ENCODE data around the gene HECW1.
"Not testable (repeated sequence)": the region's sequence is repeated elsewhere in the genome, so short reads cannot be mapped to it uniquely, and the experiment has no call there.

HECW1 gene

DNA sequence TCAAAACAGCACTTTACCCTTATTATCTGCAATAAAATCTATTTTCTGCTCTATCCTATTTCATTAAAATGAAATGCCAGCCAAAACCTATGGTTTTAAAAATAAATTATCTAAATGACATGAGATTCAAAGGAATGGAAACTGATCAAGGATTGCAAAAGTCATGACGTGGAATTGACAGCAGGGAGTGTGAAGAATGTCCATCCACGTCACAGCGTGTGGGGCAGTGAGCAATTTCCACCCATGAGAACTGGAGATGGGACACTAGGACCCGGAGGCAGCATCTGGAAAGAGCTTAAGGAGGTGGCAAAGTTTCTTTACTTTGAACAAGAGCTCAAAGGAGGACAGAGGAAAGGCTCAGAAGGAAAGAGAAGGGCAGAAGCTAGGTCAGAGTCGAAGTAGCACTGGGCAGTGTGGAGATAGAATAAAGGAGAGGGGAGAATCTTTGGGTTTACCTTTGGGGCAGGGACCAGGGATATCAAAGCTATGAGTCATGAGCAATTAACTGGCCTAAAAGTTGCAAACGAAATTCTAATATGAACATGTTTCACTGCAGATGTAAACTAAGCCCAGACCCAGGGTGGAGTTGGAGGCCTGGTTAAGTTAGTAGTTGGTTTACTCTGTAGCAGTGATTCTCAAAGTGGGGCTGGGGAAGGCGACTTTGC lies 445.5 kb downstream of the HECW1 start:
- DNase-seq, result no peak

DNA sequence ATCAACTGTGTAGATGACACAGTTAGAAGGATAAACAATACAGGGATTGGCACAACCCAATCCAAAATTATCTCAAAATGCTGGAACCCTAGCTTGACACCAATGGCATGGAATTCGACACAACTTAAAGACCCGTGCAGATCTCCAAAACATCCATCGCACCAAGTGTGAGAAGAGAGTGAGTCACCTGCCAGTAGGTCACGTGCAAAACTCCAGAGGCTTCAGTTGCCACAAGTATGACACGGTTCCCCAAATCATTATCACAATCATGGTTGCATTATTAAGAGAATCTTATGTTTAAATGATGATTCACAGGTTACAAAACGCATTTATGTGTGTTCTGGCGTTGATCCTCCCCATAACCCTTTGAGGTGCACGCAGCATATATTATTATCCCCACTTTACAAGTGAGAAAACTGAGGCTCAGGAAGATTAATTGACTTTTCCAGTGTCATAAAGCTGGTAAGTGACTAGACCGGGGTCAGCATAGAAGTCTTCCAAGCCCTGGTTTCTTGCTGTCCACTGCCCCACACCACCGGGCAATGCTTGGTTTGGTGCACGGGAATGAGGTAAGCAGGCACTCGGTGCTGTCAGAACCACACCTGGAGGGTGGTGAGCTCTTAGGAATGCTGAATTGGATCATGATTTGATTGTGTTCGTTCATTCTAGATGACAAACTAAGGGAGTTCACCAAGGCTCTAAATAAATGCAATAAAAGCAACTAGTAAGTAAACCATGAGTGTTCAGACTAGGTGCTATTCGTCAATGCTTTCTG lies 446.9 kb downstream of the HECW1 start:
- no peak for DNase-seq

DNA sequence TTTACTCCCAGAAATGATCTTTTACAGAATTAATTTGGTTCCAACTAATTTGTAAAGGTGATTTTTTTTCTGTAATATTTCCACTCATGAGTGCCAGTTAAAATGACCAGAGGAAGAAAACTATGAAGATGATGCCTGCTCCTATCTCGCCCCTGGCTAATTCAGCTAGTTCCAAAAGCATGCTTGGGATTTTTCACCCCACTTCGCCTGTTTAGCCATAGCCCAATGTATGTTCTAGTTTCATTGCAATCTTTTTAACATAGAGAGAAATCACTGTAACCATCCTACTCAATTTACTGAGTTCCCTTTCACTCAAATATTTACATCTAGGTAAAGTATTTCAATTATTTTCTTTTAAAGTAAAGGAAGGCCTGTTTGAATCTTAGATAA lies 447.5 kb downstream of the HECW1 start:
- no peak for DNase-seq

DNA sequence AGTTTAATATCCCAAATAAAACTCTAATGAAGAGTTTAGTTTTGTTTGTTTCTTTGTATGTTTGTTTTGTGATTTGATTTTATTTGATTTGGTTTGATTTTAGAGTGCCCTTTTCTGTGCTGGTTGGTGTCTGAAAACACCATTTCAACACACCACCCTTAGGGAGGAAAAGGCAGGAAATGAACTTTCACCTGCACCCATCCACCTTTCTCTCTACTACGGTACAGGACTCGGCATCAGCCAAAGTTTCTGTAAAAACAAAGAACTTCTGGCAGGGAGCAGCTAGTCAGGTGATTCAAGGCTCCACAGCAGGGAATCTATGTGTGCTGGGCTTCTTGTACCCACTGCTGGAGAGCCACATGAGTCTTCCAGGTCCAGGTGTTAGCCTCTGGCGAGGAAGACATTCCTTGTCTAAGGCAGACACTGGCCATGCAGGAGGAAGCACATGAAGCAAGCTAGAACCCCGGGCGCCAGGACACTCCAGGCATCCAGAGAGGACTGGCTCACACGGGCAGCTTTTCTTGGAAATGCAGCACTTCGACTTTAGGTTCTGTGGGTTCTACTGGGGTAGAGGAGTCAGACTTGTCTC lies 448.4 kb downstream of the HECW1 start:
- DNase-seq, result no peak

DNA sequence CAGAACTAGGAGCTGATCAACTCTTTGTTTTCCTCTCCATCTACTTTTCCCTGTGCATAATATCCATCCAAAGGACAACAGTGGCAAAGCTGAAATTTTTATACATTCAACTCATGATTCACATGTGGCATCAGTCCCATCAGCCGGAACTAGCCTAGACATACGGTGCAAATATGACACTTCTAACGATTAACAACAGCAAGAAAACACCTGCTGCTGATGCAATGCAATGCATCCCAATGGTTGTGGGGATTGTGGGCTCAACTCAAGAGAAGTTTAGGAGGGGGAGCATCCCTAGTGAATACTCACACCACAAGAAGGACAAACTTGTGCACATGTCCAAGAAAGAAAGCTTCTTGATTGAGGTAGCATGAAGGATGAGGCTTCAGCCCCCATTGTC lies 449.9 kb downstream of the HECW1 start:
- DNase-seq, result no peak

DNA sequence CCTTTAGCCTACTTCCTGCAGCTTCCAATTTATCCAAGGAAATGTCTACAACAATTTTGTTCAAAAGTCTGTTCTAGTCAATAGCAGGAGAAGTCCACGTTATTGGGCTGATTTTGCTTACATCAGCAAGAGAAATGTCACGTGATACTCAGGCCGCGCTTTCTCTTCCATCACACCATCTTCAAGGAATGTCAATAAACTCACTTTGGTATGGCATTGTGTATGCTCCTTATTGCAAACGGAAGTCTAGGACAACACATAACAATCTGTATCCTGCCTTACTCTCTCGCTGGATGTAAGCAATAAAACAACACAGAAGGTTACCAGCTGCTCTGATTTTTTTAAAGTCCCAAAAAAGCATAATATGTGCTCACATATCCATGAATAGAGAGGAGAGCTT lies 453.3 kb downstream of the HECW1 start:
- DNase-seq, result no peak

DNA sequence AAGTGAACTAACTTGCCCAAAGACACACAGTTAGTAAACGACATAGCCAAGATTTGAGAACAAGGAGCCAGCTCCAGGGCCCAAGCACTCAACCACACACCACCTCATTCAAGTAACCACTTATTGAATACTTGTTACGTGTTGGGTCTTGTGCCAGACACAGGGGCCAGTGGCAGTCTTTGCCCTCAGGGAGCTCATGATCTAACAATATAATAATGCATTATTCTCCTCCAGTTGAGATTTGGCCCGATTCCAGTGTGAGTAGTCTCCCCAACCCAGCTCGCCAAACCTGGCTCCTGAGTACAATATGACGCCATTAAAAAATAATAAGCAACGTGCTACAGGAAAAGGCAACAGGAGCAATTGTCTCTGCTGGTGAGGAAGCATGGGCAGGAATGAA lies 456.1 kb downstream of the HECW1 start:
- DNase-seq, result no peak

DNA sequence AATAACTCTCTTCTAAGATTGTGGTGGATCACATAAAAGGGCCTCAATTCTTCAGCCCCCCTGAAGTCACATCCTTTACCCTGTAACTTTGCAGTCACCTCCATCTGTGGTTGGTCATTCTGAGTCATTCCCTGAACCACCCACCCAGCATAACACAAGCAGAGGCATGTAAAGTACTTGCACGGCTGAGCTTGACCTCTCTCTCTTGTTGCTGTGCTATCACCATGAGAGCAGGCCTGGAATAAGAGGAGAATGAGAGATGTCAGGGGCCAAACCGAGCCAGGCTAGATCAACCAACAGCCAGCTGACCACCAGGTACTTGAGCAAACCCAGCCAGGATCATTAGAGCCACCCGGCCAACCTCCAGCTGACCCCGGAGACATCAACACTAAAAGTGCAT lies 457.0 kb downstream of the HECW1 start:
- DNase-seq, result no peak

DNA sequence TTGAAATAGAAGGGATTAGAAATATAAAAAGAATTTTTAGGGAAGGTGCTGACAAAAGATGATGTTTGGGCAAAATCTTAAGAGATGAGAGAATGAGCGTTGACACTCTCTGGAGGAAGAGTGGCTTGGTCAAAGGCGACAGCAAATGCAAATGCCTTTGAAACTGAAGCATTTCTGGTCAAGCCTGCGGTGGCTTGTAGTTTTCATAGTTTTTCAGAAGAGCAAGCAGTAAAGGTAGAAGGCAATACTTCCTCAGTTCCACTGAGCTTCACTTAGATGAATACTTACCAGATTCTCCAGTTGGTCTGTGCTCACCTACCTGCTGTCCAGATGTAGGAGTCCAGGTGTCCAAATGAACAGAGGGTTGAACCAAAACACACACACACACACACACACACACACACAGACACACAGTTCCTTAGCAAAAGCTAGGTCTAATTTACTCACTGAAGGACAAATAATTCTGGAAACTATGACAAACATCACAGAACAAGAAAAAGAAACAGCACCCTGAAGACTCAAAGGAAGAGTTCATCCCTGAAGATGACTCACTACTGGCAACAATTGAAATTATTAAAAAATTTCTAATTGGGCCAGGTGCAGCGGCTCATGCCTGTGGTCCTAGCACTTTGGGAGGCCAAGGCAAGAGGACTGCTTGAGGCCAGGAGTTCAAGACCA lies 458.4 kb downstream of the HECW1 start:
- no peak for DNase-seq

DNA sequence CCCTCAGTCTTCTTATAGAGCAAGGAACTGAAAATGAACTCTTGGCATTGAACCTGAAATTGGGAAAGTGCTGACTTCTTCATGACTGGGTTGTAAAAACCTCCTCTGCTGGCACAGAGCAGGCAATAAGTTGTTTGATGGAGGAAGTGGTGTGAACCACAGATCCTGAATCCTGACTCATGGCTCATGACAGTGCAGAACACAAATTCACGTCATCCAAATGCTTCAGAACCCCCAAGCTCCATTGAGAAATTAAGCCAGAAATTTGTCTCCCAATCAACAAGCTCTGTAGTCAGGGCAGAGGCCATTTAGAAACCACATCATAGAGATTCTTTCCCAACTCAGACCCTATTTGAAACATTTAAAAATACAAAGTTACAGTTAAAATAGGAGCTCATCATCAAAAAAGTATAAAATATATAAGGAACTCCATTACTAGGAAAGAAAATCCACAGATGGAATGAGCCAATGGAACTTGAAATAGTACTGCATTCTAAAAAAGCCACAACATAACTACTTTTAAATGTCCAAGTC lies 460.1 kb downstream of the HECW1 start:
- DNase-seq, result no peak

DNA sequence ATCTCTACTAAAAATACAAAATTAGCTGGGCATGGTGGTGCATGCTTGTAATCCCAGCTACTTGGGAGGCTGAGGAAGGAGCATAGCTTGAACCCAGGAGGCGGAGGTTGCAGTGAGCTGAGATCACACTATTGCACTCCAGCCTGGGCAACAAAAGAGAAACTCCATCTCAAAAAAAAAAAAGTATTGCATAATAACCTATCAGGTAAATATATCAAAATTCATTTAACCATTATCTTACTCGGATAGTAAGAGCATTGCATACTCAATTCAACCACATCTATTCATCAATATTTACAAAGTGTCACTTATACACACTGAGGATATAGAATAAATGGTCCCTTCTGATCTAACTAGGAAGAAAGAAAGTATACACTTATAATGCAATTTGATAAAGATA lies 461.4 kb downstream of the HECW1 start:
- not testable (repeated sequence) for DNase-seq

DNA sequence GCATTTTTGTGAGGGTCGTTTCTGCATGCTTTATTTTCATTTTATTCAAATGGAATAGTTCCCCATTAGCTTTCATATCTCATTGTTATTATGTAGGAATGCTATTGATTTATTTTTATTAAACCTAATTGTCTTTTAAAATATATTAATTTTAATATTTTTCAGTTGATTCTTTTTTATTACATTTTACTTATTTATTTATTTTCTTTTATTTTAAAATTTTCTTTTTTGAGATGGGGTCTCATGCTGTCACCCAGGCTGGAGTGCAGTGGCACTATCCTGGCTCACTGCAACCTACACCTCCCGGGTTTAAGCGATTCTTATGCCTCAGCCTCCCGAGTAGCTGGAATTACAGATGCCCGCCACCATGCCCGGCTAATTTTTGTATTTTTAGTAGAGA lies 463.1 kb downstream of the HECW1 start:
- no peak for DNase-seq

DNA sequence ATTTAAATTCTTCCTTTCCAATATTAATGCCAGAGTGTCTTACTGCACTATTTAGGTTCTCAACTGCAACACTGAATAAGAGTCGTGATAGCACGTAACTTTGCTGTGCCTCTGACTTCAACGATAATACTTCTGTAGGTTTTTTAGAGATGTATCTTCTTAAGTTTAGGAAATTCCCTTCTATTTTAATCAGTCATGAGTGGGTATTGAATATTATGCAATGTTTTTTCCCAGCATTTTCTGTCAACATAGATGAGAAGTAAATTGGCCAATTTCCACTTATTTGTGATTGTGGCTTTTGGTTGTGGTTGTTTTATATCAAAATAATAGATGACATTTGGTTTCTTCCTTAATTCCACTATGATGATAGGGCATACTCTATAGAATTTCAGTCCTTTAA lies 463.8 kb downstream of the HECW1 start:
- DNase-seq, result no peak

DNA sequence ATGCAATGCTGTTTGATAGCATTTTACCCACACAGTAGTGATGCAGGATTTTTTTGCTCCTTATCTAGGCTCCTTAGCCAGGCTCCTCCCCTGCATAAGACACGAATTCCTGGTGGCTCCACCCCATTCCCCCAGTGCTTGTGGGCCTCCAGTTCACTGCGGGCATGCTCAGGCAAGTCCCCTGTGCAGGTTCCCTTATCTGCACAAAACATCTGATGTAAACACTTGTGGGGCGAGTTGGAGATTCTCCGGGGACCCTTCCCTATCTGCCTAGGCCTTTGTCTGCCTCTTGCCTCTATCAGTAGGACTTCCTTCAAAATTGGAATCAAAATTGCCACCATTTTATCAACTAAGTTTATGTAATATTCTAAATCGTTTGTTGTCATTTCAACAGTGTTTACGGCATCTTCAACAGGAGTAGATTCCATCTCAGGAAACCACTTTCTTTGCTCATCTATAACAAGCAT lies 465.1 kb downstream of the HECW1 start:
- no peak for DNase-seq

DNA sequence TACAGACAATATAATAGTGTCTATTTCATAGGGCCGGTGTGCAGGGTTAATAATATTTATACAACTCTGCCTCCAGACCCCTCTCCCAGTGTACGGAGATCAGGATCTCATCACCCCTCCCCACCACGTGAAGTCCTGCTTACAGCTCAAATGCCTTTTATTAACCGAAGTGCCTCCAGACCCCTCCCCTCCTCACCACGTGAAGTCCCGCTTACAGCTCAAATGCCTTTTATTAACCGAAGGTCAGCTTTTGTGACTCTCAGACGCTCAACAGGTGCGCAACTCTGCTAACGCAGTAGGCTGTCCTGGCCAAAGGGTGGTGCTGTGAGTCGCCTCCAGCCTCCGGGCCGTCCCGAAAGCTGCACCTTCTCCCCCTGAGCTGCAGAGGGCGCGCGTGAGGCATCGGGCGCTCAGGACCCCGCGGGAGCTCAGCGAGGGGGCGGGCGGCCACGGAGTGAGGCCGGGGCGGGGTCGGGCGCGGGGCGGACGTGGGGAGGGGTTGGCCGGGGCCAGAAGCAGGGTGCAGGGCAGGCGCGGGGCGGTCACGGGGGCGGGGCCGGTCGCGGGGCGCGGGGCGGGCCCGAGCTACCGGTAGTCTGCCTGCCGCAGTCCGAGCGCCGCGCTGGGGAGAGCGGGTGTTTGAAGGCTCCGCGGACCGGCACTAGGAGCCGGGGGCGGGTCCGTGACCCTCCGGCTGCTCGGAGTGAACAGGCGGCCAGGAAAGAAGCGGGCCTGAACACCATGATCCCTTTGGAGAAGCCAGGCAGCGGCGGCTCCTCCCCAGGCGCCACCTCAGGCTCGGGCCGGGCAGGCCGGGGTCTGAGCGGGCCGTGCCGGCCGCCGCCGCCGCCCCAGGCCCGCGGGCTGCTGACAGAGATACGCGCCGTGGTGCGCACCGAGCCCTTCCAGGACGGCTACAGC lies 470.3 kb downstream of the HECW1 start, which contains the start of gene STK17A:
STK17A (plus strand) TSS at position 606 of the 921 bp plus-strand sequence; CDS start at position 742, 136 bp downstream.
- peak; percentile 86 to 96 (median 90) for DNase-seq

DNA sequence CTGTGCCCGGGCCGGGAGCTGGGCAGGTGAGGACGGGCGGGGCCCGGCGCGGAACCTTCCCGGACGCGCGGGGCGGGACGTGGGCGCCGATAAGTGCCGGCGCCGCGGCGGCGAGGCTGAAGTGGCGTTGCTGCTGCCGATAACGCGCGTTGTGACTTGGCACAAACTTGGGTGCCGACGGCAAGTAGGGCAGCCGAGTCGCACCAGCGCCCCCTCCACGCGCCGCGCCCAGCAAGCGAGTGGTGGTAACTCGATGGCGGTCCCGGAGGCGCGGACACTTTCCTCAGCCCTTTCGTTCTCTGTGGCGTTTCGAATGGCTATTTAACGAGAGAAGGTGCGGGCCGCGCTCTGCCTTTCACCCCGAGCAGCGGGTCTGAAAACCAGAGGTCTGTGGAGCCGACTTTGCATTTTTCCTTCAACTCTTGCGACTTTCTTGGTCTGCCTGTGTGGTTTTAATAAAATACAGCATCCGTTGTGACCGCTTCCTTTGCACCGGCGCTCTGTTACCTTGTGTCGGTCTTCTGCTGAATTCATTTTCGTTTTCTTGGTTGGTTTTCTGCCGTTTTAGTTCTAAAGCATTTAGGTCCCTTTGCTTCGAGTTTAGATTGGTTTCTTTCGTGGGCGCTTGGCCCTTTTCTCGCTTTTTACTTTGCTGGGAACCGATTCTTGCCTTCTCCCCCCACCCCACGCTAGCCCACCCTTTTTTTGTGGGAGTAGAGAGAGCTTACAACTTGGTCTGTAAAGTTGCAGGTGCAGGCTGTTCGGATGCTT lies 471.2 kb downstream of the HECW1 start:
- DNase-seq, result peak; percentile 32 to 52 (median 48)

DNA sequence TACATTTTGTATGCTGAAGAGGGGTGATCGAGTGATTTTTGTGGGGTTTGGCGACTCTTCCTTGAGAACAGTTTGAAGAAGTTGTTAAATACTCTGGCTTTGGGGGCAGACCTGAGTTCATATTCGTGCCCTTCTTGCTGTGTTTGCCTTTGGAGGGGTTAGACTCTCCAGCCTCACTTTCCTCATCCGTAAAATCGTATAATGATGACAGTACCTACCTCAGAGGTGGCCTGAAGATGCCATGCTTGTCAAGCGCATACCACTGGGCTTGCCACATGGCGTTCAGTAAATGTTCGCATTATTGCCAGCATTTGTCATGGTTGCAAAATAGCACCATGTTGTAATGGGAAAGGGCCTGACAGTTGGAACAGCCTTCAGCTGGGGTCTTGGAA lies 471.7 kb downstream of the HECW1 start:
- no peak for DNase-seq

DNA sequence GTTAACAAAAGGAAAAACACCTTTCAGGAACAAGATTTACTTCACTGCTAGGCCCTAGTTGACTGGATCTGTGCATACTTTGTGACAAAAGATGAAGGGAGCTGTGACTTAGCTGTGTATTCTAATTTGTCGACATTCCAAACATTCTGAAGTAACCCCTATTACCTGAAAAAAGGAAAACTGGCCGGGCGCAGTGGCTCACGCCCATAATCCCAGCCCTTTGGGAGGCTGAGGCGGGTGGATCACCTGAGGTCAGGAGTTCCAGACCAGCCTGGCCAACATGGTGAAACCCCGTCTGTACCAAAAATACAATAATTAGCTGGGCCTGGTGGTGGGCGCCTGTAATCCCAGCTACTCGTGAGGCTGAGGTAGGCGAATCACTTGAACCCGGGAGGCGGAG lies 472.3 kb downstream of the HECW1 start:
- not testable (repeated sequence) for DNase-seq

DNA sequence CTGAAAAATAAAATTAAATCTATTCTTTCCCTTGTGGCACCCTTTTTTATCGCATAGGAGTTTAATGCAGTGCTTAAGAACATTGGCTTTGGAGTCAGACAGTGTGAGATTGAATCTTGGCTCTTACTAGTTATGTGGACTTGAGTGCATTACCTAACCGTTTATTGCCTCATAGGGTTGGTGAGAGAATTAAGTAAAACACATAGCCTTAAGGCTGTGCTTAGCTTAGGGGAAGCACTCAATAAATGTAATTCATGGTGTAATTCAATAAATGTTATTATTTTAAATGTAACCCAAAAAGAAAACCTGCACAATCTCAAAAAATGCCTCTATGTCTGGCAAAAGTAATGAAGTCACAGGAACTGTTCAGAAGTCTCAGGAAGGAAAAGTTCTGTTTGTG lies 473.1 kb downstream of the HECW1 start:
- no peak for DNase-seq

DNA sequence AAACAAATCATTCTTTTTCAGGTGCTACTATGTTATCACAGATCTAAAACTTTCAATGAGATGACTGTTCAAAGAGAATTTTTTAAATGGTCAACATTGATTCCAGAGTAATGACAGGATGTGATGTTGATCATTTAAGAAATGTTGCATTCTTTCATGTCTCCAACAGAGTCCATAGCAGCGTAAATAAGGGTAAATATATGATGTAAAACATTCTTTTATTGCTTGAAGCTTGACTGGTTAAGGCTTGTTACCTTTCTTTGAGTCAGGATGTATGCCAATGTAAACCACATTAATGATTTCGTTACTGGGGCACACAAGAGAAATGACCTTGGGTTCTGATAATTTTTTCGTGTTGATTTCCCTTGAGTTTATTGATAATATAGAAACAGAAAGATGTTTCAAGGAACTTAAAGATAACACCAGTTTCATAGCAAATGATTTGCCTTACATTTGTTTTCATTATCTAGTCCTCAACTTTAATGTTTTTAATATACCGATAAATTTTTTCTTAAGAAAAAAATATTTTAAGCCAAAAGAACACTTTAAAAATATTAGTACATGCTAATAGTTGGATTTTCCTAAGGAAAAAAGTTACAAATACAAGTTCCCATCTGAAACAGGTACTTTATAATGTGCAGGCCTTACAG lies 473.9 kb downstream of the HECW1 start:
- DNase-seq, result no peak
